Right lobe of liver (tissue), 6 donors: ENCODE data around the gene EML6. TPM values are rescaled to one million over a fixed set of nuclear protein-coding genes. Genes with fewer than 3 reads are reported as not detected.
A peak's percentile ranks its signal among the peaks of the same experiment; 100 is the strongest.

ENCODE experiments used
- ATAC-seq, 4 donors: fragments of 200-7000 bp; cut with Tn5 transposase; one replicate each; pipeline ENCODE4 v1.9.1; 2020; ENCODE audit warnings: mild to moderate bottlenecking in 4 of 4, moderate library complexity in 4 of 4
- DNase-seq, 3 donors: peaks; one replicate each; pipeline ENCODE4 v3.0.0-alpha.2; 2020
- H3K27ac ChIP-seq, 3 donors: fragments of 200-600 bp; one replicate each; pipeline ENCODE4 v1.8.0; 2022
- H3K27me3 ChIP-seq, 2 donors: fragments of 200-600 bp; one replicate each; pipeline ENCODE4 v1.8.0; 2022
- H3K36me3 ChIP-seq, 4 donors: fragments of 200-600 bp; sonication (generic) in 1 of 4; one replicate each; pipeline versions ENCODE4 v1.5.1 to v1.8.0; 2017 to 2022; ENCODE audit warnings: control low read depth in 1 of 4
- H3K4me1 ChIP-seq, 4 donors: fragments of 200-600 bp; sonication (generic) in 1 of 4; one replicate each; pipeline versions ENCODE4 v1.5.1 to v1.8.0; 2017 to 2022; ENCODE audit warnings: control low read depth in 1 of 4
- H3K4me3 ChIP-seq, 3 donors: fragments of 200-600 bp; one replicate each; pipeline ENCODE4 v1.8.0; 2022
- H3K9me3 ChIP-seq, 4 donors: fragments of 200-600 bp; sonication (generic) in 1 of 4; one replicate each; pipeline versions ENCODE4 v1.5.1 to v1.8.0; 2017 to 2022; ENCODE audit warnings: control low read depth in 1 of 4
- POLR2A ChIP-seq: fragments of 450-650 bp; IDR thresholded peaks from one replicate; pipeline ENCODE4 v1.6.1; 2017; ENCODE audit warnings: antibody characterized with exemption, mild to moderate bottlenecking
- WGBS: methylation state at CpG from one replicate; pipeline ENCODE4 v1.1.6; 2018; ENCODE audit warnings: low coverage, low lambda C conversion rate; ENCODE audit not compliant: insufficient coverage; ENCODE audit errors: missing lambda C conversion rate; 5-methylcytosine and 5-hydroxymethylcytosine counted together
- intact Hi-C, 2 donors: fragments of 100-400 bp; cut with DNase I; formaldehyde crosslinking; loops; one replicate each; pipeline versions ENCODE4 v1.11.2 to v1.14.1; 2022
- total RNA-seq, 6 experiments: library from RNA; depleted of rRNA in 2 of 6; stranded (reverse); fragments of >200 nt in 2 of 6; fragmentation: NEBNext Ultra II Directional in 3 of 6; extraction: Animal tissue kit (Norgen Biotek cat#: 25700) in 3 of 6; gene quantifications; one replicate each; pipeline versions ENCODE4 v1.1.0 to v1.2.4, GENCODE V29; 2016 to 2023
- TF ChIP-seq, protein P1 (sequence below), 4 donors: fragments of 200-600 bp in 3 of 4; fragments of 450-650 bp in 1 of 4; IDR thresholded peaks; one replicate each; pipeline versions ENCODE4 v1.5.1 to v1.8.0; 2016 to 2022; ENCODE audit warnings: antibody characterized with exemption in 4 of 4, mild to moderate bottlenecking in 2 of 4
- donor health status: DM: no; HTN: yes; CAD: no.
- donor health status: DM: no; HTN: no; CAD: no.
- donor health status: DM: no; HTN: no; CAD: no.
- donor health status: DM: no; HTN: yes; CAD: no.
- donor health status: DM: no; HTN: yes; CAD: no.

The EML6 gene
- total RNA-seq, 6 experiments from 2014 or later: 0.82 to 2.5 (median 1.5) TPM

DNA sequence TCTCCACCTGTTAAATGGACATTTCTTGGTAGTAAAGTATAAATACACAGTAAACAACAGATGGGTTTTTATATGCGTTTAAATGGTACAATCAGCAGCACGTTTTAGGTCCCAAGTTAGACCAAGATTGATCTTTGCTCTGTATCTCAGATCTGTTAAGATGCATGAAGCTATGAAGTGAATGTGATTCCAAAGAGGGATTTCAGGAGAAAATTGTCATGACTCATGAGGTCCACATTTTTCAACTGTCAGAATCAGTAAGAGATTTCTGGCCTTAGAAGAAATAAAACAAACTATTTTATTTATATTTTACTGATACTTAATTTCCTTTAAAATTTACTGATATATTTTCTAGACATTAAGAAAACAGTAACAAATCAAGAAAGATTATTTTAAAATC is 142.7 kb downstream of the EML6 start:
- no peaks in the 10 kb centered on the region for H3K36me3 ChIP-seq

DNA sequence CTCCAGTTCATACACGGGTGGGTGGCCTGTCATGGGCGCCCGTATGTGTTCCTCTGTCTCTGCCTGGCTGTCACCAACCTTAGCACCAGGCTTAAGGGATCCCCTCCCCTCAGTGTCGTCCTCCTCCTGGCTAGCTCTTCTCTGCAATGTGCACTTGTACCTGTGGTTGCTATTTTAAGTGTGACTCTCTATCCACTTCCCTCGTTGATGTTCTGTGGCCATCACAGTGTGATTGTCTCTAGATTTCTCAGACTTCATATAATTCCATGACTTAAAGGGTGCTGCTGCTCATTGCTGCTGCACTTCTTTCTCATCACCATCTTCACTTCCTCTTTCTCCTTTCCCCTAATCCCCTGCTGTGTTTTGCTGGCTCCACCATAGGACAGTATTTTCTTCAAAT is 143.4 kb downstream of the EML6 start:
- peaks cover 0 to 18% (median 6%) of the 10 kb centered on the region in 4 donors for H3K4me1 ChIP-seq
- DNase-seq: no peak
- no peaks in the 10 kb centered on the region for H3K9me3 ChIP-seq
- H3K4me3 ChIP-seq: no peak overlapping the region
- TF ChIP-seq, protein P1, sequence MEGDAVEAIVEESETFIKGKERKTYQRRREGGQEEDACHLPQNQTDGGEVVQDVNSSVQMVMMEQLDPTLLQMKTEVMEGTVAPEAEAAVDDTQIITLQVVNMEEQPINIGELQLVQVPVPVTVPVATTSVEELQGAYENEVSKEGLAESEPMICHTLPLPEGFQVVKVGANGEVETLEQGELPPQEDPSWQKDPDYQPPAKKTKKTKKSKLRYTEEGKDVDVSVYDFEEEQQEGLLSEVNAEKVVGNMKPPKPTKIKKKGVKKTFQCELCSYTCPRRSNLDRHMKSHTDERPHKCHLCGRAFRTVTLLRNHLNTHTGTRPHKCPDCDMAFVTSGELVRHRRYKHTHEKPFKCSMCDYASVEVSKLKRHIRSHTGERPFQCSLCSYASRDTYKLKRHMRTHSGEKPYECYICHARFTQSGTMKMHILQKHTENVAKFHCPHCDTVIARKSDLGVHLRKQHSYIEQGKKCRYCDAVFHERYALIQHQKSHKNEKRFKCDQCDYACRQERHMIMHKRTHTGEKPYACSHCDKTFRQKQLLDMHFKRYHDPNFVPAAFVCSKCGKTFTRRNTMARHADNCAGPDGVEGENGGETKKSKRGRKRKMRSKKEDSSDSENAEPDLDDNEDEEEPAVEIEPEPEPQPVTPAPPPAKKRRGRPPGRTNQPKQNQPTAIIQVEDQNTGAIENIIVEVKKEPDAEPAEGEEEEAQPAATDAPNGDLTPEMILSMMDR (IDR thresholded peaks at IDR 0.05): no peak
- TF ChIP-seq POLR2A: no peak
- H3K27ac ChIP-seq: no peak overlapping the region
- H3K36me3 ChIP-seq: no peaks in the 10 kb centered on the region
- no peaks in the 10 kb centered on the region for H3K27me3 ChIP-seq
- intact Hi-C loops: no loop called here
- no peak for ATAC-seq
- 49% methylated on average over 4 of the region's 5 CpGs for WGBS

More for the DNA sequence above, 142.7 kb downstream of the EML6 start:
- WGBS: 87% methylated on average over 2 of the region's 2 CpGs
- no peak for ATAC-seq
- intact Hi-C loops: no loop called here
- Histone ChIP-seq H3K27me3 (no peaks in the 10 kb centered on the region), H3K4me1 (peaks cover 0 to 18% (median 6%) of the 10 kb centered on the region in 4 donors), H3K9me3 (no peaks in the 10 kb centered on the region), H3K4me3 (no peak overlapping the region), H3K27ac (no peak overlapping the region)
- no peak for DNase-seq
- TF ChIP-seq, protein P1 (IDR thresholded peaks at IDR 0.05): no peak
- TF ChIP-seq POLR2A: no peak

DNA sequence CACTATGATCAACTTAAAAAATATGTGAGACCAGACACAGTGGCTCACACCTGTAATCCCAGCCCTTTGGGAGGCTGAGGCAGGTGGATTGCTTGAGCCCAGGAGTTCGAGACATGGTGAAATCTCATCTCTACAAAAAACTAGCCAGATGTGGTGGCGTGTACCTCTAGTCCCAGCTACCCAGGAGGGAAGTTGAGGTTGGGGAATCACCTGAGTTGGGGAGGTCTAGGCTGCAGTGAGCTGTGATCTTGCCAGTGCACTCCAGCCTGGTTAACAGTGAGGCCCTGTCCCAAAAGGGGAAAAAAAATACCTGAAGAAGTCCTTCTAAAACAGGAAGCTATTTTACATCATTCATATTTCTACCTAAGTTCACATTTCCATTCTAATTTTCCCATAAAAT is 144.0 kb downstream of the EML6 start:
- Histone ChIP-seq H3K4me1 (peaks cover 0 to 18% (median 6%) of the 10 kb centered on the region in 4 donors), H3K4me3 (no peak overlapping the region), H3K27me3 (no peaks in the 10 kb centered on the region), H3K9me3 (no peaks in the 10 kb centered on the region), H3K27ac (no peak overlapping the region), H3K36me3 (no peaks in the 10 kb centered on the region)
- TF ChIP-seq POLR2A: no peak
- TF ChIP-seq, protein P1 (IDR thresholded peaks at IDR 0.05): no peak
- WGBS: 100% methylated on average over 1 of the region's 2 CpGs
- intact Hi-C loops: no loop called here
- DNase-seq (no peak), ATAC-seq (no peak)

DNA sequence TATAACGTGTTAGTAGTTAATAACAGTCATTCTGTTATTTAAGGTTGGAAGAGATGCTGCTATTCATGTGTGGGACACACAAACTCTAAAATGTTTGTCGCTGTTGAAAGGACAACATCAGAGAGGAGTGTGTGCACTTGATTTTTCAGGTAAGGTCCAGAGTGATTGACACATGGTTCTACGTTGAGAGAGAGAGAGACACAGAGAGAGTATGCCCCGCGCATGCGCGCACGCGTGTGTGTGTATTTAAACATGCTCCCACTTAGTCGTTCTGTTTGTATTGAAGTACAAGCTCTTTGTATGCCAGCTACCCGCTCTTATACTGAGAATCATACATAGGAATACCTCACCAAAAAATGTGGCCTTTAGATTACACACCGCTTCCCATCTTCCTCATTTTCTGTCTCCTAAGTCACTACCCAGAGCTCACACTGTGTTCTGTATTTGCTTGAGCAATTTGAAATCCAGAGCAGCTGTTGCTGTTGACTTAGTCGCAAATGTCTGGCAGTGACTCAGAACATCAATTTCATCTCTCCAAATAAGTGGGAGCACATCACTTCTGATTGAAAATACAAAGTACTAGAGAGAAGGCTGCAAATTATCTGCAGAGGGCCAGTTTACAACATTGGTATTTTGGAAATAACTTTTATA is 148.1 kb downstream of the EML6 start:
- H3K36me3 ChIP-seq: no peaks in the 10 kb centered on the region
- ATAC-seq (peak in 2 of 4 donors; percentile 33 to 66), DNase-seq (no peak)
- H3K27me3 ChIP-seq: no peaks in the 10 kb centered on the region
- 82% methylated on average over 13 of the region's 13 CpGs for WGBS
- H3K4me3 ChIP-seq: no peak overlapping the region
- H3K27ac ChIP-seq: no peak overlapping the region
- no peaks in the 10 kb centered on the region for H3K9me3 ChIP-seq
- TF ChIP-seq POLR2A: no peak
- TF ChIP-seq, protein P1 (IDR thresholded peaks at IDR 0.05): no peak
- intact Hi-C loops: no loop called here
- no peaks in the 10 kb centered on the region for H3K4me1 ChIP-seq
